Kidney (tissue), 14 donors: ENCODE results near the gene UGT1A10. TPM values are rescaled to one million over a fixed set of nuclear protein-coding genes. Genes with fewer than 3 reads are reported as not detected.

Experiments
- DNase-seq, 5 donors: peaks; one replicate each; pipeline ENCODE4 v3.0.0-alpha.2; 2013 to 2020
- FAIRE-seq: peaks from 2 replicates; lab custom pipeline; 2012; peaks lifted over from hg19 to GRCh38; lab: Jason Lieb, UNC
- H3K27ac ChIP-seq, 2 donors: one replicate each; pipeline ENCODE4 v1.7.0; 2013; ENCODE audit warnings: low read depth in 2 of 2, low read length in 2 of 2, inconsistent platforms in 1 of 2
- H3K27me3 ChIP-seq: one replicate; pipeline ENCODE4 v1.7.1; 2013; ENCODE audit warnings: low read length, inconsistent platforms; ENCODE audit not compliant: control insufficient read depth, insufficient read depth
- H3K36me3 ChIP-seq, 3 donors: one replicate each; pipeline versions ENCODE4 v1.7.0 to v1.7.1; 2013; ENCODE audit warnings: low read length in 3 of 3, control low read depth in 1 of 3, inconsistent platforms in 1 of 3; ENCODE audit not compliant: insufficient read depth in 3 of 3, control insufficient read depth in 2 of 3
- H3K4me1 ChIP-seq, 3 donors: one replicate each; pipeline versions ENCODE4 v1.7.0 to v1.7.1; 2013; ENCODE audit warnings: low read length in 3 of 3, inconsistent platforms in 1 of 3, low read depth in 1 of 3; ENCODE audit not compliant: control insufficient read depth in 2 of 3, insufficient read depth in 2 of 3
- H3K4me3 ChIP-seq, 3 donors: one replicate each; pipeline versions ENCODE4 v1.7.0 to v1.8.1; 2013; ENCODE audit warnings: low read length in 3 of 3, control low read depth in 1 of 3, inconsistent platforms in 1 of 3
- H3K9ac ChIP-seq, 3 donors: one replicate each; pipeline versions ENCODE4 v1.7.0 to v1.7.1; 2013; ENCODE audit warnings: low read length in 3 of 3, control low read depth in 1 of 3, inconsistent platforms in 1 of 3
- H3K9me3 ChIP-seq, 3 donors: one replicate each; pipeline versions ENCODE4 v1.7.0 to v1.7.1; 2013; ENCODE audit warnings: low read length in 3 of 3, control low read depth in 1 of 3, inconsistent platforms in 1 of 3; ENCODE audit not compliant: control insufficient read depth in 2 of 3, insufficient read depth in 1 of 3
- CTCF ChIP-seq: IDR thresholded peaks from 3 replicates; pipeline ENCODE4 v1.5.1; 2012; ENCODE audit warnings: mild to moderate bottlenecking, moderate library complexity, borderline replicate concordance; ENCODE audit not compliant: insufficient read depth; ENCODE audit errors: extremely low read depth
- intact Hi-C: fragments of 100-400 bp; cut with DNase I; formaldehyde crosslinking; loops from one replicate; pipeline ENCODE4 v1.11.1; 2022
- polyA plus RNA-seq: library from polyadenylated mRNA; stranded (reverse); fragments of 350-450 nt; fragmentation: Illumina TruSeq; extraction: RNeasy Lipid Tissue Mini Kit (QIAGEN cat#74804); gene quantifications from one replicate; pipeline ENCODE4 v1.2.3, GENCODE V29; 2014; ENCODE audit warnings: low read depth, low replicate concordance; ENCODE audit not compliant: insufficient read depth
- total RNA-seq: library from RNA; stranded (reverse); fragmentation: NEBNext Ultra II Directional; extraction: Animal tissue kit (Norgen Biotek cat#: 25700); gene quantifications from one replicate; pipeline ENCODE4 v1.2.1, GENCODE V29; 2021
- donor health status: control.
- donor health status: control.
- donor health status: control.
- donor health status: control.
- donor health status: control.
- donor health status: DM: yes; HTN: yes; CAD: no.
- donor health status: Normal renal cell carcinoma (clear cell type).

Gene UGT1A10
- total and polyA plus RNA-seq, 2 donors from 2014 or later, result 6.6 TPM; not detected in 1

- H3K27me3 ChIP-seq, result no peaks in the 10 kb centered on the region
- no peak overlapping the region for H3K9ac ChIP-seq
- intact Hi-C loops, result no loop called here
- H3K4me3 ChIP-seq, result no peak overlapping the region
- no peaks in the 10 kb centered on the region for H3K36me3 ChIP-seq
- DNase-seq (no peak), FAIRE-seq (no peak)
- no peak overlapping the region for H3K27ac ChIP-seq
- no peak for TF ChIP-seq CTCF
- no peaks in the 10 kb centered on the region for H3K4me1 ChIP-seq
- H3K9me3 ChIP-seq, result peaks cover 0 to 7% (median 0%) of the 10 kb centered on the region in 3 donors
Observed at GRCh38 chr2:233658610-233659009, 22.4 kb downstream of the UGT1A10 start.

- Histone ChIP-seq H3K4me3 (no peak overlapping the region), H3K36me3 (no peaks in the 10 kb centered on the region), H3K9me3 (peaks cover 0 to 10% (median 0%) of the 10 kb centered on the region in 3 donors), H3K4me1 (no peaks in the 10 kb centered on the region), H3K9ac (no peak overlapping the region), H3K27ac (no peak overlapping the region), H3K27me3 (no peaks in the 10 kb centered on the region)
- FAIRE-seq (no peak), DNase-seq (no peak)
- intact Hi-C loops, result no loop called here
- TF ChIP-seq CTCF, result no peak
Observed at GRCh38 chr2:233663911-233664310, 27.7 kb downstream of the UGT1A10 start.

- intact Hi-C loops, result no loop called here
- no peaks in the 10 kb centered on the region for H3K27me3 ChIP-seq
- H3K36me3 ChIP-seq, result no peaks in the 10 kb centered on the region
- no peak for FAIRE-seq
- DNase-seq, result no peak
- H3K4me3 ChIP-seq, result peak overlapping the region in 1 of 3 donors; percentile 24
- peaks cover 0 to 2% (median 0%) of the 10 kb centered on the region in 3 donors for H3K9me3 ChIP-seq
- peaks cover 0 to 7% (median 2%) of the 10 kb centered on the region in 3 donors for H3K4me1 ChIP-seq
- no peak overlapping the region for H3K9ac ChIP-seq
- TF ChIP-seq CTCF, result no peak
- H3K27ac ChIP-seq, result peak overlapping the region; percentile 13 to 69
Observed at GRCh38 chr2:233668605-233669260, 32.5 kb downstream of the UGT1A10 start.
